Measurements from ENCODE around the gene RNFT2. TPM values are rescaled to one million over a fixed set of nuclear protein-coding genes. Genes with fewer than 3 reads are reported as not detected.

RNFT2 gene
- total RNA-seq, 1 experiment from 2014 or later: 34.9 TPM

GRCh38 chr12:116860263-116860662 lies 122.1 kb downstream of the RNFT2 start:
- TF ChIP-seq SIN3A (IDR thresholded peaks at IDR 0.05; ENCODE audit: low read depth) (no peak), JUND (IDR thresholded peaks at IDR 0.05) (no peak), POLR2A (IDR thresholded peaks at IDR 0.05; ENCODE audit: borderline replicate concordance, extremely low read depth, insufficient read depth, insufficient read length) (no peak), ZBTB33 (IDR thresholded peaks at IDR 0.05; ENCODE audit: extremely low read depth, insufficient replicate concordance, low read length) (no peak), CTCF (IDR thresholded peaks at IDR 0.05 in 2 of 3, conservative IDR thresholded peaks at IDR 0.05 in 1 of 3; ENCODE audit: borderline replicate concordance in 1 of 3, insufficient read depth in 1 of 3, low read depth in 2 of 3, low read length in 2 of 3) (no peak), EGR1 (IDR thresholded peaks at IDR 0.05; ENCODE audit: low read depth) (no peak), TCF7L2 (IDR thresholded peaks at IDR 0.05; ENCODE audit: borderline replicate concordance, extremely low read depth, insufficient read depth, insufficient read length) (no peak), EZH2phosphoT487 (IDR thresholded peaks at IDR 0.05; ENCODE audit: borderline replicate concordance) (no peak)
- Histone ChIP-seq H3K4me2 (ENCODE audit: low read length) (no peak overlapping the region), H3K4me1 (ENCODE audit: control insufficient read depth in 1 of 2, insufficient read depth in 2 of 2, low read length in 2 of 2) (peaks cover 20 to 32% of the 10 kb centered on the region in 2 experiments), H2AFZ (ENCODE audit: low read depth, low read length, poor library complexity, severe bottlenecking) (no peak overlapping the region), H3K9ac (ENCODE audit: low read length) (no peak overlapping the region), H3K79me2 (ENCODE audit: insufficient read depth, low read length) (no peaks in the 10 kb centered on the region), H3K27me3 (ENCODE audit: insufficient read depth, low read length) (no peaks in the 10 kb centered on the region), H3K27ac (ENCODE audit: low read depth, low read length) (no peak overlapping the region), H4K20me1 (ENCODE audit: insufficient read depth) (no peaks in the 10 kb centered on the region), H3K9me2 (ENCODE audit: insufficient read depth) (no peaks in the 10 kb centered on the region), H3K9me3 (ENCODE audit: control insufficient read depth in 1 of 2, insufficient read depth in 1 of 2, low read depth in 1 of 2, low read length in 2 of 2) (no peaks in the 10 kb centered on the region), H3K4me3 (replicated peaks in 1 of 2; ENCODE audit: low read depth in 1 of 2, low read length in 2 of 2) (no peak overlapping the region), H3K36me3 (ENCODE audit: control insufficient read depth in 1 of 2, insufficient read depth in 2 of 2, low read length in 2 of 2) (no peaks in the 10 kb centered on the region)
- BruUV-seq (replicated peaks): no TSS peak
- POLR2A ChIA-PET: no interaction called here
- RAD21 ChIA-PET (ENCODE audit: low non-redundant PET in 1 of 2, low total read pairs in 2 of 2, uncharacterized antibody in 2 of 2, unreplicated experiment in 2 of 2): no interaction called here
- intact Hi-C loops (cut with micrococcal nuclease): no loop called here
- no peak for ATAC-seq
- no peak for DNase-seq (ENCODE audit: low read depth, low spot score)
- CTCF ChIA-PET: no interaction called here

All from HCT116 (cell line).